ENCODE results near the gene OLFM4.

OLFM4 gene

DNA sequence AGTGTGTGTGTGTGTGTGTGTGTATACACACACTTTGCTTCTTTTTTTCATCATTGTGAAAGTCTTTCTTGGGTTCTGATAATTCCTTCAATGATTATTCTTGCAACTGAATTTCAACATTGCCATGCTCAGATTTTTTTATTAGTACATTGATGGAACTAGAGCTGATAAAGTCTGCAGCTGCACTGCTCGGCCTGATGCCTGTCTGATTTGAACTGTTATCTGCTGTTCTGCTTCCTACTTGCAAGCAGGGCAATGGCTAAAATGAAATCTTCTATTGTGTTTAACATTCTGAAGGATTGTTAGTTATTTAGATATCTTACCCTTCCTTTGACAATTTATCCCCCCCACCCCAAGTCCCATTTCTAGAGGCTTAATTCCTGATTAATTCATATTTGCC lies 61.3 kb downstream of the OLFM4 start:
- H3K4me1 ChIP-seq (ENCODE audit: control insufficient read depth, low read depth, low read length): no peaks in the 10 kb centered on the region
- H3K4me3 ChIP-seq (ENCODE audit: low read length): no peak overlapping the region
- H2AK5ac ChIP-seq (ENCODE audit: low read length): no peak overlapping the region
- no peak overlapping the region for H2BK5ac ChIP-seq (ENCODE audit: low read length)
- no peaks in the 10 kb centered on the region for H3K79me1 ChIP-seq (ENCODE audit: low read length)
- H3K4me2 ChIP-seq (ENCODE audit: low read length): no peak overlapping the region
- no peak overlapping the region for H2BK120ac ChIP-seq (ENCODE audit: low read depth, low read length)
- no CpG with 5 or more reads among the region's 1 CpG for WGBS (ENCODE audit: extremely low coverage, insufficient coverage, low lambda C conversion rate)
- no peak overlapping the region for H4K8ac ChIP-seq (ENCODE audit: low read depth, low read length)
- H3K27me3 ChIP-seq (ENCODE audit: insufficient read depth, low read length, poor library complexity): no peaks in the 10 kb centered on the region
- H3K56ac ChIP-seq (ENCODE audit: low read length): no peak overlapping the region
- H3K4ac ChIP-seq (ENCODE audit: low read depth, low read length): no peak overlapping the region
- no peak for DNase-seq
- no peaks in the 10 kb centered on the region for H3K36me3 ChIP-seq (ENCODE audit: control insufficient read depth, insufficient read depth, low read length)
- no peak overlapping the region for H4K5ac ChIP-seq (ENCODE audit: low read length)
- H2BK15ac ChIP-seq (replicated peaks; ENCODE audit: low read depth): no peak overlapping the region
- no peak overlapping the region for H3K23ac ChIP-seq (ENCODE audit: low read length)
- no peak overlapping the region for H3K9ac ChIP-seq (ENCODE audit: low read length)
- no peak overlapping the region for H3K27ac ChIP-seq (ENCODE audit: low read depth, low read length)
- H3K79me2 ChIP-seq (ENCODE audit: control insufficient read depth, insufficient read depth, low read length): no peaks in the 10 kb centered on the region
- no peak overlapping the region for H3K18ac ChIP-seq (ENCODE audit: low read length)

- Histone ChIP-seq H3K79me2 (ENCODE audit: control insufficient read depth, insufficient read depth, low read length) (no peaks in the 10 kb centered on the region), H3K36me3 (ENCODE audit: control insufficient read depth, insufficient read depth, low read length) (no peaks in the 10 kb centered on the region), H3K4me3 (ENCODE audit: low read length) (no peak overlapping the region), H3K27ac (ENCODE audit: low read depth, low read length) (no peak overlapping the region), H2BK5ac (ENCODE audit: low read length) (no peak overlapping the region), H3K18ac (ENCODE audit: low read length) (no peak overlapping the region), H2BK120ac (ENCODE audit: low read depth, low read length) (no peak overlapping the region), H3K23ac (ENCODE audit: low read length) (no peak overlapping the region), H3K79me1 (ENCODE audit: low read length) (no peaks in the 10 kb centered on the region), H4K8ac (ENCODE audit: low read depth, low read length) (no peak overlapping the region), H4K5ac (ENCODE audit: low read length) (no peak overlapping the region), H3K27me3 (ENCODE audit: insufficient read depth, low read length, poor library complexity) (no peaks in the 10 kb centered on the region), H3K4me2 (ENCODE audit: low read length) (no peak overlapping the region), H3K56ac (ENCODE audit: low read length) (no peak overlapping the region), H3K9ac (ENCODE audit: low read length) (no peak overlapping the region), H2BK15ac (replicated peaks; ENCODE audit: low read depth) (no peak overlapping the region), H3K4me1 (ENCODE audit: control insufficient read depth, low read depth, low read length) (no peaks in the 10 kb centered on the region), H2AK5ac (ENCODE audit: low read length) (no peak overlapping the region), H3K4ac (ENCODE audit: low read depth, low read length) (no peak overlapping the region)
- DNase-seq: no peak
- WGBS (ENCODE audit: extremely low coverage, insufficient coverage, low lambda C conversion rate): no CpG with 5 or more reads among the region's 3 CpGs
Observed at GRCh38 chr13:53090461-53090860, 61.8 kb downstream of the OLFM4 start.

DNA sequence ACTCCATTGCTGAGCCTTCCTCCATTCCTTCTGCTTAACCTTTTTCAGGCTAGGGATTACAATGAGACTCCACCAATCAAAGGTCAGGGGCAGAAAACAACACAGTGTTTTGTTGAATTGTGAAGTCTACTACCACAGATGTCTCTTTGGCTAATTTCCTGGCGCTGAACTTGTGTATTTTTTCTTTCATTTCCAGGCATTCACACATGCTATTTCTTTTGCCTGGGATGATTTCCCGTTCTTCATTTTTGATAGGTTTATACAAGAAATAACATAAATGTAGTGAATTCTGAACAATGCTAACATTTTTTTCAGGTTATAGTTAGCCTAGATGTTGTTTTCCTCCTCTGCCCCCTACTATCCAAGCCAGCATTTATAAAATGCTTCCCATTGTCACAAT lies 64.3 kb downstream of the OLFM4 start:
- H3K56ac ChIP-seq (ENCODE audit: low read length): no peak overlapping the region
- no peak overlapping the region for H2BK15ac ChIP-seq (replicated peaks; ENCODE audit: low read depth)
- H2AK5ac ChIP-seq (ENCODE audit: low read length): no peak overlapping the region
- no peaks in the 10 kb centered on the region for H3K4me1 ChIP-seq (ENCODE audit: control insufficient read depth, low read depth, low read length)
- no peak overlapping the region for H3K18ac ChIP-seq (ENCODE audit: low read length)
- no peak overlapping the region for H2BK120ac ChIP-seq (ENCODE audit: low read depth, low read length)
- no peak overlapping the region for H3K4ac ChIP-seq (ENCODE audit: low read depth, low read length)
- H4K8ac ChIP-seq (ENCODE audit: low read depth, low read length): no peak overlapping the region
- no peaks in the 10 kb centered on the region for H3K36me3 ChIP-seq (ENCODE audit: control insufficient read depth, insufficient read depth, low read length)
- no peaks in the 10 kb centered on the region for H3K79me1 ChIP-seq (ENCODE audit: low read length)
- no peak overlapping the region for H3K27ac ChIP-seq (ENCODE audit: low read depth, low read length)
- H3K23ac ChIP-seq (ENCODE audit: low read length): no peak overlapping the region
- no peak overlapping the region for H3K4me2 ChIP-seq (ENCODE audit: low read length)
- no peak overlapping the region for H2BK5ac ChIP-seq (ENCODE audit: low read length)
- DNase-seq: no peak
- no CpG with 5 or more reads among the region's 2 CpGs for WGBS (ENCODE audit: extremely low coverage, insufficient coverage, low lambda C conversion rate)
- H3K79me2 ChIP-seq (ENCODE audit: control insufficient read depth, insufficient read depth, low read length): no peaks in the 10 kb centered on the region
- no peak overlapping the region for H3K4me3 ChIP-seq (ENCODE audit: low read length)
- no peak overlapping the region for H3K9ac ChIP-seq (ENCODE audit: low read length)
- H3K27me3 ChIP-seq (ENCODE audit: insufficient read depth, low read length, poor library complexity): no peaks in the 10 kb centered on the region
- H4K5ac ChIP-seq (ENCODE audit: low read length): no peak overlapping the region

DNA sequence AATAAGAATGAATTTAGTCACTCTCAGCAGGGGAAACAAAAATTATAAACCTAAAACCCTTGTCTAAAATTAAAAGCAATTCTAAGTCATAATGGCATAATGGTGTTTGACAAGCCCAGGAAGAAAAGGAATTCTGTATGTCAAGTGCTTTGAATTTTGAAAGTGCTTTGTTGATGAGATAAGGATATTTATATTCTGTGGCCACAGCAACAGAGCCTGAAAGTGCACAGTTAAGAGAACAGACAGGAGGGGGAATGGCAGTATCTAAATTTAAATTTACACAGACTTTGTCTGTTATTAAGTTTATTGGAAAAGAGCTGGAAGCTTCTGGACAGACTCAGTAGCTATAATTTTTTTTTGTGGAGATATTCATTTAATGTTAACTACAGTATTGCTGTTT lies 69.8 kb downstream of the OLFM4 start:
- Histone ChIP-seq H3K4me1 (ENCODE audit: control insufficient read depth, low read depth, low read length) (no peaks in the 10 kb centered on the region), H3K27ac (ENCODE audit: low read depth, low read length) (no peak overlapping the region), H3K36me3 (ENCODE audit: control insufficient read depth, insufficient read depth, low read length) (no peaks in the 10 kb centered on the region), H2BK5ac (ENCODE audit: low read length) (no peak overlapping the region), H4K8ac (ENCODE audit: low read depth, low read length) (no peak overlapping the region), H3K4me3 (ENCODE audit: low read length) (no peak overlapping the region), H4K5ac (ENCODE audit: low read length) (no peak overlapping the region), H3K4me2 (ENCODE audit: low read length) (no peak overlapping the region), H2BK15ac (replicated peaks; ENCODE audit: low read depth) (no peak overlapping the region), H3K79me2 (ENCODE audit: control insufficient read depth, insufficient read depth, low read length) (no peaks in the 10 kb centered on the region), H3K18ac (ENCODE audit: low read length) (no peak overlapping the region), H3K56ac (ENCODE audit: low read length) (no peak overlapping the region), H3K79me1 (ENCODE audit: low read length) (no peaks in the 10 kb centered on the region), H3K9ac (ENCODE audit: low read length) (no peak overlapping the region), H3K23ac (ENCODE audit: low read length) (no peak overlapping the region), H2BK120ac (ENCODE audit: low read depth, low read length) (no peak overlapping the region), H3K4ac (ENCODE audit: low read depth, low read length) (no peak overlapping the region), H2AK5ac (ENCODE audit: low read length) (no peak overlapping the region), H3K27me3 (ENCODE audit: insufficient read depth, low read length, poor library complexity) (no peaks in the 10 kb centered on the region)
- DNase-seq: peak; percentile 65

- Histone ChIP-seq H3K4me2 (ENCODE audit: low read length) (no peak overlapping the region), H3K56ac (ENCODE audit: low read length) (no peak overlapping the region), H3K27me3 (ENCODE audit: insufficient read depth, low read length, poor library complexity) (no peaks in the 10 kb centered on the region), H2BK5ac (ENCODE audit: low read length) (no peak overlapping the region), H3K18ac (ENCODE audit: low read length) (no peak overlapping the region), H4K8ac (ENCODE audit: low read depth, low read length) (no peak overlapping the region), H3K79me1 (ENCODE audit: low read length) (no peaks in the 10 kb centered on the region), H2BK120ac (ENCODE audit: low read depth, low read length) (no peak overlapping the region), H2BK15ac (replicated peaks; ENCODE audit: low read depth) (no peak overlapping the region), H3K4ac (ENCODE audit: low read depth, low read length) (no peak overlapping the region), H3K36me3 (ENCODE audit: control insufficient read depth, insufficient read depth, low read length) (no peaks in the 10 kb centered on the region), H3K27ac (ENCODE audit: low read depth, low read length) (no peak overlapping the region), H3K79me2 (ENCODE audit: control insufficient read depth, insufficient read depth, low read length) (no peaks in the 10 kb centered on the region), H4K5ac (ENCODE audit: low read length) (no peak overlapping the region), H3K4me1 (ENCODE audit: control insufficient read depth, low read depth, low read length) (no peaks in the 10 kb centered on the region), H3K23ac (ENCODE audit: low read length) (no peak overlapping the region), H2AK5ac (ENCODE audit: low read length) (no peak overlapping the region), H3K4me3 (ENCODE audit: low read length) (no peak overlapping the region), H3K9ac (ENCODE audit: low read length) (no peak overlapping the region)
- no peak for DNase-seq
- WGBS (ENCODE audit: extremely low coverage, insufficient coverage, low lambda C conversion rate): no CpG with 5 or more reads among the region's 1 CpG
Observed at GRCh38 chr13:53100394-53101063, 71.9 kb downstream of the OLFM4 start.
